ENCODE measurements around the gene PAK1.

The PAK1 gene

GRCh38 chr11:77359481-77359880 lies 114.4 kb downstream of the PAK1 start:
- DNase-seq: no peak

GRCh38 chr11:77353131-77353530 lies 120.8 kb downstream of the PAK1 start:
- no peak for DNase-seq

GRCh38 chr11:77351281-77351886 lies 122.5 kb downstream of the PAK1 start:
- no peak for DNase-seq

DNA sequence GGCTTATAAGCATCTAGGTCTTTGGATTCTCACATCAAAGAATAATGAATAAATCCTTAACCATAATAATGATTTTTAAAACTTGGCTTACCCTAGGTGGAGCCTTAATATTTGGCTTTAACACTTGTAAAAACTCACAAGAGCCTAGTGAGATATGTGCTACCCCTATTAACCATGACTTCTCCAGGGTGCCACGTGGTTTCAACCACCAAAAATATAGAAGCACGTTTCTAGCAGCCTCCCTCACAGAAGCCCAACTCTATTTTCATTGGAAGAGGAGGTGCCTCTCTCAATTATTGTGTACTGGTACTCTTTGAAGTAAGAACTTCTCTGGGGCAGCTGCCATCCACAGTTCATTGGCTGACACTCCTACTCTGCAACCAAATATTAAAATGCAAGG lies 125.9 kb downstream of the PAK1 start:
- DNase-seq: no peak

DNA sequence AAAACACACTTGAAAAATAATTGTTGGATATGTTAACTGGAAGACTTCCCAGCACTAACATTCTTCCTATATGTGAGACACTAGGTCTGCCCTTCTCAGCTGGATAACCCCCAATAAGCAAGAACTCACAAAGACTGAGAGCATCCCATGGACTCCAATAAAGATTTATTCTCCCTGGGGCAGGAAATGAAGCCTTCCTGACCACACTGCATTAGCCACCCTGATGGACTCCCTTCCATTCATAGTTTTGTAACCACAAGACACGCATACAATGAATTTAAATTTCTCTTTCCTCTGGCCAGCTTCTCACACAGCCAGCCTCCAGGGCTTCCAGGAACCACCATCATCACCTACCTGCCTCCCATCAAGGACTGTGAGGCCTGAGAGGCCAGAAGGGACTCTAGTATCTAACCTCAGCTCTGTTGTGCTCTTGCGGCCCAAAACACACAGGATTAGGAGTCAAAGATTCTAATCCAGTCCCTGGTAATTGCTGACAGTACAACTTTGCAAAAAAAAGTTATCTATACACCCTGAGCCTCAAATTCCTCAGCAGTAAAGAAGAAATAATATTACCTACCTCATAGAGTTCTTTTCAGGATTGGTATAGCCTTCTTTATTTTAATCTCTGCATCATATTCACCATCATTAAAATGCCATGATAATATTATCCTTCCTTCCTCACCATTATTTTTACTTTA lies 126.8 kb downstream of the PAK1 start:
- no peak for DNase-seq

GRCh38 chr11:77345621-77346020 lies 128.3 kb downstream of the PAK1 start:
- no peak for DNase-seq

DNA sequence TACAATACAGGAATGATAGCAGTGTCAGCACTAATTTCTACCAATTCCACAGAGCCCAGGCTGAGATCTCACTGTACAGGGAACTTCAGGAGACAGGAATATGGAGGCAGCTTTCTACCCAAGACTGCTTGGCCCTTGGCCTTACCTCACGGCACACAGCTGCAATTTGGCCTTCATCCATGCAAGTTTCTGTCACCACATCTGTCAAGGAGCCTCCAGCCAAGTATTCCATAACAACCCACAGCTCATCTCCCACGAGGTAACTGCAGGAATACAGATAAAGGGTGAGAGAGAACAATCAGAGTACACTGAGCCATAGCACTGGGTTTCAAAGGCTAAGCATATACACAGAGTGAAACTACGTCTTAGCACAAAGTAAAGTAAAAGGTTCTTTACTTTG lies 133.4 kb downstream of the PAK1 start:
- no peak for DNase-seq

DNA sequence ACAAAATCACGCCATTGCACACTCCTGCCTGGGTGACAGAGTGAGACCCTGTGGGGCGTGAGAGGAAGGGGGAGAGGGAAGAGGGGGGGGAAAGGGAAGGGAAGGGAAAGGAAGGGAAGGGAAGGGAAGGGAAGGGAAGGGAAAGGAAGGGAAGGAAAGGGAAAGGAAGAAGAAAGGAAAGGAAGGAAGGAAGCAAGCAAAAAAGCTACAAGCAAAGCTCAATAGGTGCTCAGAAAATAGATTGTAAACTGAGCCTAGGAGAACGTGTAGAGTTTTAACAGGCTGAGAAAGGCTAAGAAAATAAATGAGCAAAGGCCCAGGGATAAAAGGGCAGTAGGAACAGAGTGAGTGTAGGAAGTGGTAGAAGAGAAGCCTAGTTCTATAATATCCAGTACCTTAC lies 141.6 kb downstream of the PAK1 start:
- DNase-seq: no peak

DNA sequence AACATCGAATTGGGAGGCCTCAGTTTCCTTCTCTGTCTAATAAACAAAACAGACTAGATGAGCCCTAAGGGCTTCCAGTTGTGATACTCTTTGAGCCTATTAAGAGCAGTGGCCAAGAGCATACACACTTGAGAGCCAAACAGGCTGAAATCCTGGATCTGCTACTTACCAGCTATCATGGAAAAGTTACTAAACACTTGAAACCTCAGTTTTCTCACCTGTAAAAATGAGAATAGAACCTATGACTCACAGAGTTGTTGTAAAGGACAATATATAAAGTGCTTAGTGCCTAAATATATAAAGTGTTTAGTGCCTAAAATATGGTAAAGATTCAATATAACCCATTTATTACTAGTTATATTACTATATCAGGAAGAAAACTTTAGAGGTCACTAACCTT lies 148.7 kb downstream of the PAK1 start:
- no peak for DNase-seq

DNA sequence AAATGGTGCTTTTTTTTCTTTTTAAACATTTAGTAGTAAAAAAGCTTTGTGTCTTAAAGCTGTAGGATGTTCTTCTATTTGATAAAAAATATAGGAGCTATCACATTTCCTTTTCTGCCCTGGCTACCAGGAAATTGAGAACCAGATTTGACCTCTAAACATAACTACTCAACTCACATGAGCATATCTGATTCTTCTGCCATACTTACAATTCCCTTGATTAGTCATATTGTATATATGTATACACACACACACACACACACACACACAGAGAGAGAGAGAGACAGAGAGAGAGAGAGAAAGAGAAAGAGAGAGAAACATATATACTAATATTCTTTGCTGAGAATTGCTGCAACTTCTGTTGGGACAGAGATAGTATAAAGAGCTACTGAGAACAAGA lies 149.4 kb downstream of the PAK1 start:
- DNase-seq: no peak

DNA sequence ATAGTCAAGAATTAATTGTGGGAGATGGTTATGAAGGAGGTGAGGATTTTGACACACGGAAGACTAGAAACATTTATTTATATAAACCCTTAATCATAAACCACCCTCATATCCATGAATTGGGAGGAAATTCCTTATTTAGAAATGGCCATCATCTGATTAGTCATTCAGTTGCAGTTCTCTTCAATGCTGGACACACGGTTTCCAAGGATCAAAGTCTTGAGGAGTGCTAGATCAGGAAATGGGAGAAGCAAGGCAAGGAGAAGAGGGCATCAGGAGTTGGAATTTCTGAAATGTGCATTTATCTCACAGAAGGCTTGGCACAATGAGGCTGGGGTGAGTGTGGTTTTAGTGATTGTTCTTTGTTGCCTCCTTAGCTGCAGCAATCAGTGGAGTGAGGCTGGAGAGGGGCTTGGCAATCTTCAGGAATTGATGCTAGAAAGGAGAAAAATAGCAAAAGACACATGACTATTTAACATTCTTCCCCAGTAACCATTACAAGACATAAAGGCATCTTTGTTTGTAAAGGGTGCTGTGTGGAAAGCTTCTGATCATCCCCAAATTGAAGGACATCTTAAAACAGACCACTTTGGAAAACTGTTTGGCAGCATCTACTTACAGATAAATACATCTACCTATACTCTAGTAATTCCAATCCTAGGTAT lies 150.8 kb downstream of the PAK1 start:
- DNase-seq: no peak

- DNase-seq: no peak
Measured at GRCh38 chr11:77322506-77322905, 151.4 kb downstream of the PAK1 start.

DNA sequence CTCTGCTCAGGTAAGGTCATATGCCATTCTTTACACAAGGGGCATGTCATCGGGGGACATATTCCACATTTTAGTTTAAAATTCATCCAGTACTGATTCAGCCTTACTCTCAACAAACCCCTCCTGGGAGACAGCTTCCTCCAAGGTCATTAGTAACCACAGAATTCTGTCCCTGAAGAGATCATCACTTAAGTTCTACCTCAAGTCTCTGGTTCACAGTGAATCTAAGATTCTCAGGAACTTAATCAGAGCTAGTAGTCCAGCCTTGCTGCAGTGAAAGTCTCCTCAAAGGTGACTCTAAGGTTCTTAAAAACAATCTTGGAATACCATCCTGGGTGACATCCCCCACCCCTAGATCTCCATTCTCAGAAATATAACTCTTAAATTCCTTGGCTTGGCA lies 153.5 kb downstream of the PAK1 start:
- no peak for DNase-seq

DNA sequence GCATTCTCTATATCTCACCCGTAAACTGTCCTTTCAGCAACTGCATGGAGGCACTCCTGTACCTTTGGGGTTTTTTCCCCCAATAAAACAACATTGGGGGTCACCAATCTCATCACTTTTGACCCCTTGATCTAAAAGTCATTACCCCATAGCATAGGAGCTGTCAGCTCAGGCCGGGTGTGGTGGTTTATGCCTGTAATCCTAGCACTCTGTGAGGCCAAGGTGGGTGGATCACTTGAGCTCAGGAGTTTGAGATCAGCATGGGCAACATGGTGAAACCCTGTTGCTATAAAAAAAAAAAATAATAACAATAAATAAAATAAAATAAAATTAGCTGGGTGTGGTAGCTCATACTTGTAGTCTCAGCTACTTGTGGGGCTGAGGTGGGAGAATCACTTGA lies 155.3 kb downstream of the PAK1 start:
- DNase-seq: no peak

GRCh38 chr11:77316733-77317342 lies 157.1 kb downstream of the PAK1 start:
- DNase-seq: no peak

DNA sequence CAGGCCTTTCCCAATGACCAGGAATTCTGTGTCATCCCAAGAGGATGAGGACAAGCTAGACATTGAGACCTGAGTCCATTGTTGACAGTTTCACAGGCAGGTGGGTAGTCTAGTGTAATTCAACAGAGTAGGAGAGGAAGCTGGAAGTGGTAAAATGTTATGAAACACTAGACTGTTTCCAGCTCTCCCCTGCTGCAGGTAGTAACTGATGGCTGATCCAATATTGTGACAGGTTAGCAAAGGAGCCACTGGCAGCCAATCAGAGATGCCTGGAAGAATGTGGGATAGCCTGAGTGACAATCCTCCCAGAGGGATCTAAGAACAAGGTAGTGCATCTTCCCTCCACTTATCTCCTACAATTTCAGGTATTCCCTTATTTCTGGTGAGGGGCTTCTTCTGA lies 161.8 kb downstream of the PAK1 start:
- DNase-seq: no peak

- DNase-seq: no peak
Measured at GRCh38 chr11:77311701-77312100, 162.2 kb downstream of the PAK1 start.

GRCh38 chr11:77310721-77311120 lies 163.2 kb downstream of the PAK1 start:
- no peak for DNase-seq

DNA sequence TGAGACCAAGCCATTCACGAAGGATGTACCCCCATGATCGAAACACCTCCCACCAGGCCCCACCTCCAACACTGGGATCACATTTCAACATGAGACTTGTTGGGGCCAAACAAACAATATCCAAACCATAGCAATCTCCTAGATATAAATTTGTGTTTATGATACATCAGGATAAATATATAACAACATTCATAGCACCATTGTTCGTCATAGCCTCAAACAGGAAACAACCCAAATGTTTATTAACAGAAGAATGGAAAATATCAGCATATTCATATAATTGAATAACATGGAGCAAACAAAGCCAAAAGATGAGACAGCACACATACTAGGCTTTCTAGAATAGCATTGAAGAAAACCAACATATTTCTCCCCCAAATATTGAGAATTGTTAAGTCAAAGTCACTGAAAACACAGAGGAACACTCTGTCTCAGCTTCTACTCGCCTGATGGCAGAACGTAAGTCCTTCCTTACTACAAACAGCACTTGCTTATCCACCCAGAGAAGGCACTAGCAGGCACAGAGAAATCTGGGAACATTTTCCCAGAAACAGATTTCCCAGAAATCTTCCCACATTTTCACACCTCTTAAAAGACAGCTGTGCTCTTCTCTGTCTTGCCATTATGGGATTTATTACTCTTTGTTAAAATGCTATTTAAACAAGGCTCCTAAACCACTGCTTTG lies 164.4 kb downstream of the PAK1 start:
- no peak for DNase-seq

DNA sequence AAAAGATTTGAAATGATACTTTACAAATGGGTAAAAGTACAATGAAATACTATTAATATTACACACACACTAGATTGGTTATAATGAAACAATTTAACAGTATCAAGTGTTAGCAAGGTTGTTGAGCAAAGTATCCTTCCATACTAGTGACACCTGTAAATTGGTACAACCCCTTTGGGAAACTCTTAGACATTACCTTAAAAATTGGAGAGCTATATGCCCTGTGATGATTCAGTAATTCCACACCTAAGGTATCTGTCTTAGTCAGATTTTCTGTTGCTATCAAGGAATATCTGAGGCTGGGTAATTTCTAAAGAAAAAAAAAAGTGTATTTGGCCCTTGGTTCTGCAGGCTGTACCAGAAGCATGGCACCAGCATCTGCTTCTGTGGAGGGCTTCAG lies 165.1 kb downstream of the PAK1 start:
- DNase-seq: no peak

DNA sequence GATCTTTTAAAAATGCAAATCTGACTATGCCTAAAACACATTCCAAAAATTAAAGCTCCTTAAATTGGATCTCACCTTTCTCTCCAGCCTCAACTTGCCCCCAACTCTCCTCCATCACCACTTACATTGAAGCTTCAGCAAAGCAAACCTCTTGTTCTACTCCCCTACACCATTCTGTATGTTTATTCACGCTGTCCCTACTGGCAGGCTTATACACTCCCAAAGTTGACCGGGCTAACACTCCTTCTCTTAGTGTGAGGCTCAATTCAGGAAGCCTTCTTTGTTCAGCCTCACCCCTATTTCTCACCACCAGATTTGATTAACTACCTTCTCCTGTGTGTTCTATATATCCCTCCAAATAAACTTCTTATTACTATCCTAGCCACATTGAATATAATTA lies 170.6 kb downstream of the PAK1 start:
- DNase-seq: no peak

- no peak for DNase-seq
Measured at GRCh38 chr11:77302752-77303151, 171.1 kb downstream of the PAK1 start.

GRCh38 chr11:77301510-77301909 lies 172.4 kb downstream of the PAK1 start, which contains the start of gene GDPD4:
Gene GDPD4 (minus strand): TSS chr11:77301686. CDS start chr11:77285137, 16,549 bp downstream.
- no peak for DNase-seq
